HCT116 (cell line): ENCODE results near the gene SMPX.

Experiments used
- CTCF ChIP-seq, 3 experiments: fragments of 200-600 bp in 1 of 3; sonication (generic) in 1 of 3; IDR thresholded peaks in 2 of 3; conservative IDR thresholded peaks in 1 of 3; 2 replicates each; pipeline ENCODE4 v1.5.1; 2012 to 2017; ENCODE audit warnings: low read depth in 2 of 3, low read length in 2 of 3, antibody characterized with exemption in 1 of 3, borderline replicate concordance in 1 of 3, control low read depth in 1 of 3, mild to moderate bottlenecking in 1 of 3, mixed read lengths in 1 of 3, mixed run types in 1 of 3, moderate library complexity in 1 of 3; ENCODE audit not compliant: insufficient read depth in 1 of 3
- MAX ChIP-seq: IDR thresholded peaks from 2 replicates; pipeline ENCODE4 v1.6.1; 2012
- POLR2A ChIP-seq: IDR thresholded peaks from 2 replicates; pipeline ENCODE4 v1.7.0; 2011; ENCODE audit warnings: borderline replicate concordance; ENCODE audit not compliant: insufficient read depth, insufficient read length; ENCODE audit errors: extremely low read depth
- POLR2AphosphoS5 ChIP-seq: IDR thresholded peaks from 2 replicates; pipeline ENCODE4 v1.6.1; 2011; ENCODE audit warnings: mild to moderate bottlenecking, low read depth, low read length, moderate library complexity
- RAD21 ChIP-seq: IDR thresholded peaks from 2 replicates; pipeline ENCODE4 v1.6.1; 2012; ENCODE audit warnings: low read depth, mild to moderate bottlenecking
- REST ChIP-seq: IDR thresholded peaks from 2 replicates; pipeline ENCODE4 v1.6.1; 2012; ENCODE audit warnings: low read depth
- SP1 ChIP-seq: IDR thresholded peaks from 2 replicates; pipeline ENCODE4 v1.6.1; 2012; ENCODE audit warnings: low read depth
- YY1 ChIP-seq: IDR thresholded peaks from 2 replicates; pipeline ENCODE4 v1.6.1; 2011; ENCODE audit warnings: low read length, low read depth, moderate library complexity, mild to moderate bottlenecking; ENCODE audit not compliant: insufficient replicate concordance; ENCODE audit errors: extremely low read depth
- ZBTB33 ChIP-seq: IDR thresholded peaks from 2 replicates; pipeline ENCODE4 v1.6.1; 2011; ENCODE audit warnings: mild to moderate bottlenecking, low read length, moderate library complexity; ENCODE audit not compliant: insufficient replicate concordance; ENCODE audit errors: extremely low read depth
- ZNF274 ChIP-seq: fragments of 200-500 bp; sonication (Bioruptor generic); IDR thresholded peaks from 2 replicates; pipeline ENCODE4 v1.6.1; 2014; ENCODE audit warnings: mild to moderate bottlenecking, low read depth, low read length, inconsistent platforms

- no peak for TF ChIP-seq CTCF (IDR thresholded peaks at IDR 0.05 in 2 of 3, conservative IDR thresholded peaks at IDR 0.05 in 1 of 3; ENCODE audit: borderline replicate concordance in 1 of 3, insufficient read depth in 1 of 3, low read depth in 2 of 3, low read length in 2 of 3)
- TF ChIP-seq MAX, result no peak
- no peak for TF ChIP-seq POLR2A
- TF ChIP-seq SP1, result no peak
- TF ChIP-seq POLR2AphosphoS5, result no peak
- no peak for TF ChIP-seq ZNF274
- no peak for TF ChIP-seq REST
- no peak for TF ChIP-seq RAD21
- no peak for TF ChIP-seq ZBTB33
- no peak for TF ChIP-seq YY1
These were observed 99.7 kb downstream of the SMPX start, which contains the start of gene KLHL34 for GRCh38 chrX:21658152-21658737.
